ENCODE data around the gene ZNF415. TPM values are rescaled to one million over a fixed set of nuclear protein-coding genes. Genes with fewer than 3 reads are reported as not detected.

The ZNF415 gene
- total and polyA plus RNA-seq, 9 of the 15 experiments (the other 6 are each of a cell fraction or from before 2014, with no cell fraction given), result 0.06 to 0.82 (median 0.14) TPM; not detected in 2

DNA sequence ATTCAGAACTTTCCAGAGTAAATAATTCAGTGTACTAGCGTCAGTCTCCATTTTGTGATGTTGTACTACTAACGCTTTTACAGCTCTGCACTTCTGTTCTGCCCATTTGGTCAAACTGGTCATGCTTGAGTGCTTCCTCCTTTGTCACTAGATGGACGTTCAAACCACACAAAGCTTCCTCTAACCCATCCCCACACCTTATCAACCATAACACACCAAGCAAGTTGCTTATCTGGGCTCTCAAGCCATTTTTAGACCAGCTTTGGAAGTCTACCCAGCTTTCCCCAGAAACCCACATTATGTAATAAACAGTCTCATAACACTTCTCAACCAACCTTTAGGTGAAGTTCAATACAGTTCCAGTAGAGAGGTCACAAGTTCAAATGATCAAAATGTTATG lies 28.4 kb upstream of the ZNF415 start:
- 0% methylated on average over 3 of the region's 3 CpGs for WGBS (ENCODE audit: insufficient coverage, low coverage, missing lambda C conversion rate)
- H3K4me2 ChIP-seq (ENCODE audit: insufficient read depth, low read length), result peak overlapping the region; percentile 44
- no peak overlapping the region; the same call in 1 of the 2 replicates for H3K4me3 ChIP-seq
- ChIA-PET POLR2A (interaction anchor here (0.6 kb wide), 2 partner anchors 32 to 50 kb away, joined by 3 to 4 read pairs; partner anchors contain the start of gene ZNF665), CTCF (ENCODE audit: low intra/inter-chr PET ratio) (no interaction called here)
- peaks cover 8% of the 10 kb centered on the region; the same call in 1 of the 3 replicates for H3K36me3 ChIP-seq (ENCODE audit: control insufficient read depth, insufficient read depth, low read length)
- peak overlapping the region; percentile 71 for H3K27ac ChIP-seq (ENCODE audit: extremely low read depth, low read depth, low read length)
- no TSS peak for BruUV-seq (replicated peaks)
- peak; percentile 97 for FAIRE-seq
- no peaks in the 10 kb centered on the region for H4K20me1 ChIP-seq (replicated peaks; ENCODE audit: control insufficient read depth, insufficient read depth, low read length)
- intact Hi-C loops (cut with micrococcal nuclease) (no loop called here), in situ Hi-C loops (cut with MboI) (no loop called here)
- H3K9me1 ChIP-seq (ENCODE audit: control insufficient read depth, insufficient read depth, low read length), result no peaks in the 10 kb centered on the region
- H3K9me3 ChIP-seq (replicated peaks; ENCODE audit: control insufficient read depth, insufficient read depth, low read depth, low read length), result peaks cover 23% of the 10 kb centered on the region
- H3K27me3 ChIP-seq (ENCODE audit: control insufficient read depth in 2 of 2, insufficient read depth in 2 of 2, low read length in 2 of 2), result no peaks in the 10 kb centered on the region
- peak overlapping the region; percentile 75 for H2AFZ ChIP-seq (ENCODE audit: low read depth, low read length)
- peaks cover 25% of the 10 kb centered on the region for H3K79me2 ChIP-seq (ENCODE audit: control insufficient read depth, insufficient read depth, low read length)
- H3K4me1 ChIP-seq (replicated peaks in 1 of 2; ENCODE audit: control insufficient read depth in 2 of 2, insufficient read depth in 2 of 2, low read length in 2 of 2), result peaks cover 13 to 14% of the 10 kb centered on the region in 2 experiments; a peak in 3 of 5 replicates
- peak; percentile 70 for ATAC-seq
- DNase-seq (ENCODE audit: extremely low read depth in 1 of 4, low spot score in 3 of 4), result peak; percentile 80 to 88 (median 86)
- H3K9ac ChIP-seq (ENCODE audit: insufficient read depth in 1 of 2, low read depth in 2 of 2, low read length in 2 of 2), result 0 out of 4 replicates have a peak overlapping the region, but pooled peaks of 1 of the 2 experiments have one; percentile 40
- TF ChIP-seq, protein P1, sequence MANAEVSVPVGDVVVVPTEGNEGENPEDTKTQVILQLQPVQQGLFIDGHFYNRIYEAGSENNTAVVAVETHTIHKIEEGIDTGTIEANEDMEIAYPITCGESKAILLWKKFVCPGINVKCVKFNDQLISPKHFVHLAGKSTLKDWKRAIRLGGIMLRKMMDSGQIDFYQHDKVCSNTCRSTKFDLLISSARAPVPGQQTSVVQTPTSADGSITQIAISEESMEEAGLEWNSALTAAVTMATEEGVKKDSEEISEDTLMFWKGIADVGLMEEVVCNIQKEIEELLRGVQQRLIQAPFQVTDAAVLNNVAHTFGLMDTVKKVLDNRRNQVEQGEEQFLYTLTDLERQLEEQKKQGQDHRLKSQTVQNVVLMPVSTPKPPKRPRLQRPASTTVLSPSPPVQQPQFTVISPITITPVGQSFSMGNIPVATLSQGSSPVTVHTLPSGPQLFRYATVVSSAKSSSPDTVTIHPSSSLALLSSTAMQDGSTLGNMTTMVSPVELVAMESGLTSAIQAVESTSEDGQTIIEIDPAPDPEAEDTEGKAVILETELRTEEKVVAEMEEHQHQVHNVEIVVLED (CRISPR knock-in tag; IDR thresholded peaks at IDR 0.05), result no peak
- TF ChIP-seq, protein P2, sequence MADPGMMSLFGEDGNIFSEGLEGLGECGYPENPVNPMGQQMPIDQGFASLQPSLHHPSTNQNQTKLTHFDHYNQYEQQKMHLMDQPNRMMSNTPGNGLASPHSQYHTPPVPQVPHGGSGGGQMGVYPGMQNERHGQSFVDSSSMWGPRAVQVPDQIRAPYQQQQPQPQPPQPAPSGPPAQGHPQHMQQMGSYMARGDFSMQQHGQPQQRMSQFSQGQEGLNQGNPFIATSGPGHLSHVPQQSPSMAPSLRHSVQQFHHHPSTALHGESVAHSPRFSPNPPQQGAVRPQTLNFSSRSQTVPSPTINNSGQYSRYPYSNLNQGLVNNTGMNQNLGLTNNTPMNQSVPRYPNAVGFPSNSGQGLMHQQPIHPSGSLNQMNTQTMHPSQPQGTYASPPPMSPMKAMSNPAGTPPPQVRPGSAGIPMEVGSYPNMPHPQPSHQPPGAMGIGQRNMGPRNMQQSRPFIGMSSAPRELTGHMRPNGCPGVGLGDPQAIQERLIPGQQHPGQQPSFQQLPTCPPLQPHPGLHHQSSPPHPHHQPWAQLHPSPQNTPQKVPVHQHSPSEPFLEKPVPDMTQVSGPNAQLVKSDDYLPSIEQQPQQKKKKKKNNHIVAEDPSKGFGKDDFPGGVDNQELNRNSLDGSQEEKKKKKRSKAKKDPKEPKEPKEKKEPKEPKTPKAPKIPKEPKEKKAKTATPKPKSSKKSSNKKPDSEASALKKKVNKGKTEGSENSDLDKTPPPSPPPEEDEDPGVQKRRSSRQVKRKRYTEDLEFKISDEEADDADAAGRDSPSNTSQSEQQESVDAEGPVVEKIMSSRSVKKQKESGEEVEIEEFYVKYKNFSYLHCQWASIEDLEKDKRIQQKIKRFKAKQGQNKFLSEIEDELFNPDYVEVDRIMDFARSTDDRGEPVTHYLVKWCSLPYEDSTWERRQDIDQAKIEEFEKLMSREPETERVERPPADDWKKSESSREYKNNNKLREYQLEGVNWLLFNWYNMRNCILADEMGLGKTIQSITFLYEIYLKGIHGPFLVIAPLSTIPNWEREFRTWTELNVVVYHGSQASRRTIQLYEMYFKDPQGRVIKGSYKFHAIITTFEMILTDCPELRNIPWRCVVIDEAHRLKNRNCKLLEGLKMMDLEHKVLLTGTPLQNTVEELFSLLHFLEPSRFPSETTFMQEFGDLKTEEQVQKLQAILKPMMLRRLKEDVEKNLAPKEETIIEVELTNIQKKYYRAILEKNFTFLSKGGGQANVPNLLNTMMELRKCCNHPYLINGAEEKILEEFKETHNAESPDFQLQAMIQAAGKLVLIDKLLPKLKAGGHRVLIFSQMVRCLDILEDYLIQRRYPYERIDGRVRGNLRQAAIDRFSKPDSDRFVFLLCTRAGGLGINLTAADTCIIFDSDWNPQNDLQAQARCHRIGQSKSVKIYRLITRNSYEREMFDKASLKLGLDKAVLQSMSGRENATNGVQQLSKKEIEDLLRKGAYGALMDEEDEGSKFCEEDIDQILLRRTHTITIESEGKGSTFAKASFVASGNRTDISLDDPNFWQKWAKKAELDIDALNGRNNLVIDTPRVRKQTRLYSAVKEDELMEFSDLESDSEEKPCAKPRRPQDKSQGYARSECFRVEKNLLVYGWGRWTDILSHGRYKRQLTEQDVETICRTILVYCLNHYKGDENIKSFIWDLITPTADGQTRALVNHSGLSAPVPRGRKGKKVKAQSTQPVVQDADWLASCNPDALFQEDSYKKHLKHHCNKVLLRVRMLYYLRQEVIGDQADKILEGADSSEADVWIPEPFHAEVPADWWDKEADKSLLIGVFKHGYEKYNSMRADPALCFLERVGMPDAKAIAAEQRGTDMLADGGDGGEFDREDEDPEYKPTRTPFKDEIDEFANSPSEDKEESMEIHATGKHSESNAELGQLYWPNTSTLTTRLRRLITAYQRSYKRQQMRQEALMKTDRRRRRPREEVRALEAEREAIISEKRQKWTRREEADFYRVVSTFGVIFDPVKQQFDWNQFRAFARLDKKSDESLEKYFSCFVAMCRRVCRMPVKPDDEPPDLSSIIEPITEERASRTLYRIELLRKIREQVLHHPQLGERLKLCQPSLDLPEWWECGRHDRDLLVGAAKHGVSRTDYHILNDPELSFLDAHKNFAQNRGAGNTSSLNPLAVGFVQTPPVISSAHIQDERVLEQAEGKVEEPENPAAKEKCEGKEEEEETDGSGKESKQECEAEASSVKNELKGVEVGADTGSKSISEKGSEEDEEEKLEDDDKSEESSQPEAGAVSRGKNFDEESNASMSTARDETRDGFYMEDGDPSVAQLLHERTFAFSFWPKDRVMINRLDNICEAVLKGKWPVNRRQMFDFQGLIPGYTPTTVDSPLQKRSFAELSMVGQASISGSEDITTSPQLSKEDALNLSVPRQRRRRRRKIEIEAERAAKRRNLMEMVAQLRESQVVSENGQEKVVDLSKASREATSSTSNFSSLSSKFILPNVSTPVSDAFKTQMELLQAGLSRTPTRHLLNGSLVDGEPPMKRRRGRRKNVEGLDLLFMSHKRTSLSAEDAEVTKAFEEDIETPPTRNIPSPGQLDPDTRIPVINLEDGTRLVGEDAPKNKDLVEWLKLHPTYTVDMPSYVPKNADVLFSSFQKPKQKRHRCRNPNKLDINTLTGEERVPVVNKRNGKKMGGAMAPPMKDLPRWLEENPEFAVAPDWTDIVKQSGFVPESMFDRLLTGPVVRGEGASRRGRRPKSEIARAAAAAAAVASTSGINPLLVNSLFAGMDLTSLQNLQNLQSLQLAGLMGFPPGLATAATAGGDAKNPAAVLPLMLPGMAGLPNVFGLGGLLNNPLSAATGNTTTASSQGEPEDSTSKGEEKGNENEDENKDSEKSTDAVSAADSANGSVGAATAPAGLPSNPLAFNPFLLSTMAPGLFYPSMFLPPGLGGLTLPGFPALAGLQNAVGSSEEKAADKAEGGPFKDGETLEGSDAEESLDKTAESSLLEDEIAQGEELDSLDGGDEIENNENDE (IDR thresholded peaks at IDR 0.05; ENCODE audit: low read depth, low read length), result no peak
- TF ChIP-seq TRIM24 (IDR thresholded peaks at IDR 0.05) (peak; percentile 97 to 98), HIVEP1 (CRISPR knock-in tag; IDR thresholded peaks at IDR 0.05) (no peak), ZNF57 (CRISPR knock-in tag; IDR thresholded peaks at IDR 0.05) (no peak), SRSF1 (IDR thresholded peaks at IDR 0.05; ENCODE audit: low read depth, low read length) (no peak), NRF1 (conservative IDR thresholded peaks at IDR 0.05 in 1 of 2, IDR thresholded peaks at IDR 0.05 in 1 of 2) (peak in 1 of 2 experiments; percentile 41; a peak in 2 of 4 replicates), KHSRP (IDR thresholded peaks at IDR 0.05) (peak; percentile 77), CTBP1 (IDR thresholded peaks at IDR 0.05; ENCODE audit: borderline replicate concordance) (peak; percentile 66), KLF13 (tag; IDR thresholded peaks at IDR 0.05; ENCODE audit: borderline replicate concordance, low read depth) (no peak)

Measured in K562 (cell line).